HepG2 (cell line): ENCODE results near the gene RRAS. TPM values are rescaled to one million over a fixed set of nuclear protein-coding genes. Genes with fewer than 3 reads are reported as not detected.

Experiments used
- ARHGAP35 ChIP-seq: sonication (generic); formaldehyde crosslinking; IDR thresholded peaks from 2 replicates; pipeline ENCODE4 v1.9.0; 2022; ENCODE audit warnings: mild to moderate bottlenecking, inconsistent platforms, moderate library complexity, missing genetic modification reagents, borderline replicate concordance
- CHCHD3 ChIP-seq: sonication (generic); formaldehyde crosslinking; IDR thresholded peaks from 2 replicates; pipeline ENCODE4 v1.8.0; 2022; ENCODE audit warnings: mild to moderate bottlenecking, missing genetic modification reagents, moderate library complexity
- FOXA3 ChIP-seq: IDR thresholded peaks from 2 replicates; pipeline ENCODE4 v1.6.1; 2016; ENCODE audit warnings: missing genetic modification reagents, missing compliant biosample characterization
- FOXC1 ChIP-seq: sonication (generic); formaldehyde crosslinking; IDR thresholded peaks from 2 replicates; pipeline ENCODE4 v1.8.0; 2022; ENCODE audit warnings: mild to moderate bottlenecking, missing genetic modification reagents, borderline replicate concordance
- HES4 ChIP-seq: sonication (generic); formaldehyde crosslinking; IDR thresholded peaks from 2 replicates; pipeline ENCODE4 v1.9.0; 2021; ENCODE audit warnings: mild to moderate bottlenecking, missing genetic modification reagents, borderline replicate concordance
- ISL2 ChIP-seq: sonication (generic); formaldehyde crosslinking; IDR thresholded peaks from 2 replicates; pipeline ENCODE4 v1.5.0; 2020; ENCODE audit warnings: missing genetic modification reagents
- NCOA1 ChIP-seq: sonication (generic); formaldehyde crosslinking; IDR thresholded peaks from 2 replicates; pipeline ENCODE4 v1.9.0; 2021; ENCODE audit warnings: missing genetic modification reagents
- NFIC ChIP-seq: IDR thresholded peaks from 2 replicates; pipeline ENCODE4 v1.6.1; 2012; ENCODE audit warnings: mild to moderate bottlenecking, low read length, inconsistent platforms
- SIN3A ChIP-seq: IDR thresholded peaks from 2 replicates; pipeline ENCODE4 v1.6.1; 2011; ENCODE audit warnings: low read depth, mild to moderate bottlenecking, control low read depth, low read length, borderline replicate concordance
- SMC3 ChIP-seq: IDR thresholded peaks from 2 replicates; pipeline ENCODE4 v1.6.1; 2011; ENCODE audit warnings: low read length, improper control_type of control experiment
- SNRNP70 ChIP-seq: fragments of 200-400 bp; formaldehyde crosslinking; IDR thresholded peaks from 2 replicates; pipeline ENCODE4 v1.6.1; 2017; ENCODE audit warnings: mild to moderate bottlenecking, low read depth, low read length, moderate library complexity
- SP140L ChIP-seq: sonication (generic); formaldehyde crosslinking; IDR thresholded peaks from 2 replicates; pipeline ENCODE4 v1.4.0; 2020; ENCODE audit warnings: missing genetic modification reagents, borderline replicate concordance
- ZBTB20 ChIP-seq: sonication (generic); formaldehyde crosslinking; IDR thresholded peaks from 2 replicates; pipeline ENCODE4 v1.8.1; 2023; ENCODE audit warnings: missing genetic modification reagents, low read depth, mild to moderate bottlenecking, borderline replicate concordance
- ZNF17 ChIP-seq: sonication (generic); formaldehyde crosslinking; IDR thresholded peaks from 2 replicates; pipeline ENCODE4 v1.5.0; 2020; ENCODE audit warnings: mild to moderate bottlenecking, missing genetic modification reagents
- ZNF180 ChIP-seq: sonication (generic); formaldehyde crosslinking; IDR thresholded peaks from 2 replicates; pipeline ENCODE4 v1.4.0; 2020; ENCODE audit warnings: low read depth, missing genetic modification reagents, borderline replicate concordance
- ZNF274 ChIP-seq: sonication (generic); formaldehyde crosslinking; IDR thresholded peaks from 2 replicates; pipeline ENCODE4 v1.5.1; 2020; ENCODE audit warnings: mild to moderate bottlenecking, missing genetic modification reagents
- ZNF33A ChIP-seq: sonication (generic); formaldehyde crosslinking; IDR thresholded peaks from 2 replicates; pipeline ENCODE4 v1.5.1; 2020; ENCODE audit warnings: missing genetic modification reagents, mild to moderate bottlenecking, moderate library complexity, borderline replicate concordance
- ZNF446 ChIP-seq: sonication (generic); formaldehyde crosslinking; IDR thresholded peaks from 2 replicates; pipeline ENCODE4 v1.5.0; 2020; ENCODE audit warnings: mild to moderate bottlenecking, missing genetic modification reagents
- ZNF782 ChIP-seq: sonication (generic); formaldehyde crosslinking; IDR thresholded peaks from 2 replicates; pipeline ENCODE4 v1.4.0; 2020; ENCODE audit warnings: missing genetic modification reagents, mild to moderate bottlenecking, borderline replicate concordance
- polyA plus RNA-seq, 8 experiments: library from polyadenylated mRNA; depleted of rRNA in 3 of 8; stranded (reverse) in 7 of 8; unstranded in 1 of 8; fragments of >200 nt; fragmentation: Illumina TruSeq in 4 of 8; extraction: Trizol in 4 of 8; gene quantifications; 2 replicates each; pipeline versions ENCODE4 v1.2.1 to v1.2.3, GENCODE V29; 2011 to 2016; ENCODE audit warnings: low read depth in 4 of 8, missing spikeins in 1 of 8, mixed read lengths in 1 of 8; ENCODE audit not compliant: insufficient read depth in 1 of 8
- total RNA-seq, 5 experiments: library from RNA; depleted of rRNA; stranded (reverse); fragments of >200 nt; fragmentation: Illumina TruSeq; extraction: Trizol; gene quantifications; 2 replicates each; pipeline ENCODE4 v1.2.3, GENCODE V29; 2016; ENCODE audit warnings: low read depth in 1 of 5
- TF ChIP-seq, protein P1 (sequence below): sonication (generic); formaldehyde crosslinking; conservative IDR thresholded peaks from 2 replicates; pipeline ENCODE4 v1.5.0; 2020; ENCODE audit warnings: missing genetic modification reagents
- TF ChIP-seq, protein P2 (sequence below): sonication (generic); formaldehyde crosslinking; IDR thresholded peaks from 2 replicates; pipeline ENCODE4 v1.4.0; 2020; ENCODE audit warnings: missing genetic modification reagents
- TF ChIP-seq, protein P3 (sequence below): sonication (generic); formaldehyde crosslinking; IDR thresholded peaks from 2 replicates; pipeline ENCODE4 v1.5.1; 2020; ENCODE audit warnings: missing genetic modification reagents, mild to moderate bottlenecking, borderline replicate concordance

Gene RRAS
- total and polyA plus RNA-seq, 2 of the 13 experiments (the other 11 are each of a cell fraction or from before 2014, with no cell fraction given): 1.5 to 12.0 TPM

DNA sequence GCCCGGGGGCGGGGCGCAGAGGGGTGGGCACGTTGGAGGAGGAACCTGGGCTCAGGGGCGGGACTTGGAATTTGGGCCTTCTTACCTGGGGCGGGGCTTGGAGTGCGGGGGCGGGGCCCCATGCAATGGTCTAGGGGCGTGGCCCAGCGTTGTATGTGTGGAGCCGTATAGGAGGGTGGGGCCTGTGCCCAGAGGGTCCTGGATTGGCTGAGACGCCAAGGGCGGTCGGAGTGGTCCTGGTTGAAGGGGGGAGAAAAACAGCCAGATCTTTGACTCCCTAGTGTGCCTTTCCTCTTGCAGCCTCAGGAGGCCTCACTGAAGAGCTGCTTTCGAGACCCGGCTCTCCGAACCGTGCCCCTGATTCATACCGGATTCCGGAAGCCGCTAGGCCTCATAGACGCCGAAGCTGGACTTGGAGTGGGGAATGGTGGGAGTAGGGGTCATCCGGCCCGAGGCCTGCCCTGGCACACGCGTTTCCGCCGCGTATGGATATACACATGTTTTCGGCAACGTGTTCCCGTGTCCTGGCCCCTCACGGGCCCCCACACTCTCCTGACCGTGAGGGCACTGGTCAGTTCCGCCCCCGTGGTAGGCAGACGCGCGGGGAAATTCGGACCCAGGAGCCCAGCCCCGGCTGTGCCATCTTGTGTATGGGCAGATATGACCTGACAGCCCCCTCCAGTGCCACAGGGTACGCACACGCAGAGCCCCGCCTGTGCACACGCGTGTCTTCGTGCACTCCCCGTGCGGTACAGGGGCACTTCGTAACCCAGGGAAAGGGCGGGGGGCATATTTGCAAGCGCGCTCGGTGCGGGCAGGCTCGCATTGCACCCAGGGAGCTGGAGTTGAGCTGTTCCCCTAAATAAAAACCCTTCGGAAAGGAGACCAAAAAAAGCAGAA is 49.6 kb downstream of the RRAS start (continued):
- TF ChIP-seq ZBTB20 (peak; percentile 69; the same call in 1 of the 2 replicates), ZNF180 (no peak), FOXA3 (peak; percentile 24; the same call in 1 of the 2 replicates), NCOA1 (CRISPR knock-in tag) (no peak), SIN3A (0 out of 2 replicates have a peak, but pooled peaks have one; percentile 35), SMC3 (no peak), ZNF17 (CRISPR knock-in tag) (no peak), ZNF33A (CRISPR knock-in tag) (no peak), FOXC1 (CRISPR knock-in tag) (peak; percentile 61), ARHGAP35 (CRISPR knock-in tag) (no peak), HES4 (peak; percentile 84; the same call in 1 of the 2 replicates), SNRNP70 (no peak), NFIC (no peak), CHCHD3 (no peak), ZNF274 (CRISPR knock-in tag) (no peak; the same call in 1 of the 2 replicates), SP140L (CRISPR knock-in tag) (no peak), ZNF446 (CRISPR knock-in tag) (peak; percentile 91), ZNF782 (CRISPR knock-in tag) (0 out of 2 replicates have a peak, but pooled peaks have one; percentile 62), ISL2 (CRISPR knock-in tag) (no peak)
- TF ChIP-seq, protein P1, sequence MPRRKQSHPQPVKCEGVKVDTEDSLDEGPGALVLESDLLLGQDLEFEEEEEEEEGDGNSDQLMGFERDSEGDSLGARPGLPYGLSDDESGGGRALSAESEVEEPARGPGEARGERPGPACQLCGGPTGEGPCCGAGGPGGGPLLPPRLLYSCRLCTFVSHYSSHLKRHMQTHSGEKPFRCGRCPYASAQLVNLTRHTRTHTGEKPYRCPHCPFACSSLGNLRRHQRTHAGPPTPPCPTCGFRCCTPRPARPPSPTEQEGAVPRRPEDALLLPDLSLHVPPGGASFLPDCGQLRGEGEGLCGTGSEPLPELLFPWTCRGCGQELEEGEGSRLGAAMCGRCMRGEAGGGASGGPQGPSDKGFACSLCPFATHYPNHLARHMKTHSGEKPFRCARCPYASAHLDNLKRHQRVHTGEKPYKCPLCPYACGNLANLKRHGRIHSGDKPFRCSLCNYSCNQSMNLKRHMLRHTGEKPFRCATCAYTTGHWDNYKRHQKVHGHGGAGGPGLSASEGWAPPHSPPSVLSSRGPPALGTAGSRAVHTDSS: no peak
- TF ChIP-seq, protein P2, sequence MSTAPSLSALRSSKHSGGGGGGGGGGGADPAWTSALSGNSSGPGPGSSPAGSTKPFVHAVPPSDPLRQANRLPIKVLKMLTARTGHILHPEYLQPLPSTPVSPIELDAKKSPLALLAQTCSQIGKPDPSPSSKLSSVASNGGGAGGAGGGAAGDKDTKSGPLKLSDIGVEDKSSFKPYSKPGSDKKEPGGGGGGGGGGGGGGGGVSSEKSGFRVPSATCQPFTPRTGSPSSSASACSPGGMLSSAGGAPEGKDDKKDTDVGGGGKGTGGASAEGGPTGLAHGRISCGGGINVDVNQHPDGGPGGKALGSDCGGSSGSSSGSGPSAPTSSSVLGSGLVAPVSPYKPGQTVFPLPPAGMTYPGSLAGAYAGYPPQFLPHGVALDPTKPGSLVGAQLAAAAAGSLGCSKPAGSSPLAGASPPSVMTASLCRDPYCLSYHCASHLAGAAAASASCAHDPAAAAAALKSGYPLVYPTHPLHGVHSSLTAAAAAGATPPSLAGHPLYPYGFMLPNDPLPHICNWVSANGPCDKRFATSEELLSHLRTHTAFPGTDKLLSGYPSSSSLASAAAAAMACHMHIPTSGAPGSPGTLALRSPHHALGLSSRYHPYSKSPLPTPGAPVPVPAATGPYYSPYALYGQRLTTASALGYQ: 0 out of 2 replicates have a peak, but pooled peaks have one; percentile 42
- TF ChIP-seq, protein P3, sequence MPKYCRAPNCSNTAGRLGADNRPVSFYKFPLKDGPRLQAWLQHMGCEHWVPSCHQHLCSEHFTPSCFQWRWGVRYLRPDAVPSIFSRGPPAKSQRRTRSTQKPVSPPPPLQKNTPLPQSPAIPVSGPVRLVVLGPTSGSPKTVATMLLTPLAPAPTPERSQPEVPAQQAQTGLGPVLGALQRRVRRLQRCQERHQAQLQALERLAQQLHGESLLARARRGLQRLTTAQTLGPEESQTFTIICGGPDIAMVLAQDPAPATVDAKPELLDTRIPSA (CRISPR knock-in tag): no peak
